ENCODE measurements around the gene GOLIM4.

DNA sequence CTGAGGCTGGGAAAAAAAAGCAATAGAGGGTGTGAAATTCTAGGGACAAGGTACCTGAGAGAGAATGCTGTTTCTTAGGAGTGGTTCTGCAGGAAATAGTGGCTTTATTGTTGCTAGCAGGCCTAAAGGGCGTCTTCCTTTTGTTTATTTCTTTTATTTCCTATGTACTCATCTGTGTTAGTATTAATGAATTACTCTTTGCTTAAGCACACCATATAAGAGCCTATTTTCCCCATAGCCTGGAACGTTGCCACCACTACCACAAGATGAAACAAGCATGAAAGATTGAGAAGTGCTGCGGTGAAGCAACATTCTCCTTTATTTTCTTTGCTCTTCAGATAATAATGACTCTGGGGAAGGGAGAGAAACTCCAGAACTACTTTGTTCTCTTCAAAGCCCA is 21.3 kb upstream of the GOLIM4 start:
- no peak for TF ChIP-seq POLR2AphosphoS5 (IDR thresholded peaks at IDR 0.05)
- TF ChIP-seq, protein P1, sequence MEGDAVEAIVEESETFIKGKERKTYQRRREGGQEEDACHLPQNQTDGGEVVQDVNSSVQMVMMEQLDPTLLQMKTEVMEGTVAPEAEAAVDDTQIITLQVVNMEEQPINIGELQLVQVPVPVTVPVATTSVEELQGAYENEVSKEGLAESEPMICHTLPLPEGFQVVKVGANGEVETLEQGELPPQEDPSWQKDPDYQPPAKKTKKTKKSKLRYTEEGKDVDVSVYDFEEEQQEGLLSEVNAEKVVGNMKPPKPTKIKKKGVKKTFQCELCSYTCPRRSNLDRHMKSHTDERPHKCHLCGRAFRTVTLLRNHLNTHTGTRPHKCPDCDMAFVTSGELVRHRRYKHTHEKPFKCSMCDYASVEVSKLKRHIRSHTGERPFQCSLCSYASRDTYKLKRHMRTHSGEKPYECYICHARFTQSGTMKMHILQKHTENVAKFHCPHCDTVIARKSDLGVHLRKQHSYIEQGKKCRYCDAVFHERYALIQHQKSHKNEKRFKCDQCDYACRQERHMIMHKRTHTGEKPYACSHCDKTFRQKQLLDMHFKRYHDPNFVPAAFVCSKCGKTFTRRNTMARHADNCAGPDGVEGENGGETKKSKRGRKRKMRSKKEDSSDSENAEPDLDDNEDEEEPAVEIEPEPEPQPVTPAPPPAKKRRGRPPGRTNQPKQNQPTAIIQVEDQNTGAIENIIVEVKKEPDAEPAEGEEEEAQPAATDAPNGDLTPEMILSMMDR (IDR thresholded peaks at IDR 0.05): no peak
- no peak for TF ChIP-seq POLR2A (IDR thresholded peaks at IDR 0.05)
